Measurements from ENCODE around the gene KIRREL3.

- TF ChIP-seq CTCF (IDR thresholded peaks at IDR 0.05) (no peak), POLR2A (IDR thresholded peaks at IDR 0.05) (no peak), POLR2AphosphoS5 (IDR thresholded peaks at IDR 0.05) (no peak)
Observed at GRCh38 chr11:126703662-126704061, 296.9 kb downstream of the KIRREL3 start.
